Keratinocyte (primary cell): ENCODE data around the gene CWH43. TPM values are rescaled to one million over a fixed set of nuclear protein-coding genes. Genes with fewer than 3 reads are reported as not detected.

Source experiments
- DNase-seq: peaks from one replicate; pipeline ENCODE4 v3.0.0-alpha.2; 2011; ENCODE audit warnings: low read depth, missing footprints, low spot score
- FAIRE-seq: peaks from 2 replicates; lab custom pipeline; 2011; peaks lifted over from hg19 to GRCh38; lab: Jason Lieb, UNC
- H2AFZ ChIP-seq: 2 replicates; pipeline ENCODE4 v1.6.0; 2012; ENCODE audit warnings: low read length, control low read depth, inconsistent platforms; ENCODE audit not compliant: control insufficient read depth
- H3K27ac ChIP-seq: 2 replicates; pipeline ENCODE4 v1.5.1; 2011; ENCODE audit warnings: low read length; ENCODE audit not compliant: control insufficient read depth, insufficient read depth
- H3K27me3 ChIP-seq: 3 replicates; pipeline ENCODE4 v1.6.0; 2011; ENCODE audit warnings: low read length; ENCODE audit not compliant: control insufficient read depth, insufficient read depth; ENCODE audit errors: extremely low read depth
- H3K36me3 ChIP-seq, 2 experiments: 2 replicates in 1 of 2; 3 replicates in 1 of 2; pipeline ENCODE4 v1.5.1; 2011; ENCODE audit warnings: low read length in 2 of 2, mild to moderate bottlenecking in 1 of 2; ENCODE audit not compliant: control insufficient read depth in 2 of 2, insufficient read depth in 2 of 2; ENCODE audit errors: extremely low read depth in 1 of 2
- H3K4me1 ChIP-seq: 3 replicates; pipeline ENCODE4 v1.5.1; 2011; ENCODE audit warnings: low read length; ENCODE audit not compliant: control insufficient read depth, insufficient read depth; ENCODE audit errors: extremely low read depth
- H3K4me2 ChIP-seq: 3 replicates; pipeline ENCODE4 v1.6.0; 2011; ENCODE audit warnings: low read depth, low read length; ENCODE audit not compliant: control insufficient read depth, insufficient read depth; ENCODE audit errors: extremely low read depth
- H3K4me3 ChIP-seq, 3 experiments: fragments of 200-600 bp in 1 of 3; sonication (generic) in 1 of 3; 2 replicates in 2 of 3; 3 replicates in 1 of 3; pipeline ENCODE4 v1.5.1; 2011 to 2016; ENCODE audit warnings: low read length in 3 of 3, mild to moderate bottlenecking in 3 of 3, control low read depth in 2 of 3, inconsistent platforms in 1 of 3, low read depth in 1 of 3, mixed read lengths in 1 of 3, mixed run types in 1 of 3, moderate library complexity in 1 of 3; ENCODE audit not compliant: control insufficient read depth in 2 of 3, insufficient read depth in 2 of 3; ENCODE audit errors: extremely low read depth in 1 of 3
- H3K79me2 ChIP-seq: 2 replicates; pipeline ENCODE4 v1.6.0; 2012; ENCODE audit warnings: low read length; ENCODE audit not compliant: control insufficient read depth, insufficient read depth
- H3K9ac ChIP-seq: 3 replicates; pipeline ENCODE4 v1.6.0; 2011; ENCODE audit warnings: low read length; ENCODE audit not compliant: control insufficient read depth, insufficient read depth; ENCODE audit errors: extremely low read depth
- H3K9me1 ChIP-seq: 3 replicates; pipeline ENCODE4 v1.6.0; 2011; ENCODE audit warnings: low read length; ENCODE audit not compliant: control insufficient read depth, insufficient read depth; ENCODE audit errors: extremely low read depth
- H3K9me3 ChIP-seq: 2 replicates; pipeline ENCODE4 v1.5.1; 2012; ENCODE audit warnings: low read depth, low read length; ENCODE audit not compliant: control insufficient read depth
- H4K20me1 ChIP-seq: 3 replicates; pipeline ENCODE4 v1.6.0; 2011; ENCODE audit warnings: low read length; ENCODE audit not compliant: control insufficient read depth, insufficient read depth; ENCODE audit errors: extremely low read depth
- EZH2 ChIP-seq: IDR thresholded peaks from one replicate; pipeline ENCODE4 v1.6.1; 2012; ENCODE audit warnings: inconsistent platforms, mild to moderate bottlenecking, low read length, moderate library complexity
- dilution Hi-C: fragments of 300-500 bp; cut with MboI; formaldehyde crosslinking; loops from one replicate; pipeline ENCODE4 v1.7.0; 2020; ENCODE audit warnings: low sequenced_read_pairs; ENCODE audit not compliant: extremely low pct_ligation_motif_present
- polyA plus RNA-seq, 5 experiments: library from polyadenylated mRNA; depleted of rRNA in 3 of 5; stranded (reverse) in 3 of 5; stranded (forward) in 1 of 5; unstranded in 1 of 5; fragments of >200 nt; gene quantifications; 1 replicate in 1 of 5; 2 replicates in 3 of 5; 3 replicates in 1 of 5; pipeline versions ENCODE4 v1.2.1 to v1.2.3, GENCODE V29; 2011 to 2012; ENCODE audit warnings: missing spikeins in 2 of 5, low read depth in 1 of 5, low replicate concordance in 1 of 5
- TF ChIP-seq, protein P1 (sequence below), 3 experiments: IDR thresholded peaks in 1 of 3; conservative IDR thresholded peaks in 1 of 3; optimal IDR thresholded peaks in 1 of 3; 2 replicates in 2 of 3; 3 replicates in 1 of 3; pipeline versions ENCODE3 to v1.5.1; 2011; ENCODE audit warnings: low read length in 3 of 3, mild to moderate bottlenecking in 3 of 3, moderate library complexity in 2 of 3, control low read depth in 1 of 3, inconsistent platforms in 1 of 3; ENCODE audit not compliant: insufficient read depth in 2 of 3; ENCODE audit errors: extremely low read depth in 1 of 3

The CWH43 gene
- polyA plus RNA-seq, 1 donor (not counting 4 experiments of a cell fraction or from before 2014, with no cell fraction given): 10.9 TPM

DNA sequence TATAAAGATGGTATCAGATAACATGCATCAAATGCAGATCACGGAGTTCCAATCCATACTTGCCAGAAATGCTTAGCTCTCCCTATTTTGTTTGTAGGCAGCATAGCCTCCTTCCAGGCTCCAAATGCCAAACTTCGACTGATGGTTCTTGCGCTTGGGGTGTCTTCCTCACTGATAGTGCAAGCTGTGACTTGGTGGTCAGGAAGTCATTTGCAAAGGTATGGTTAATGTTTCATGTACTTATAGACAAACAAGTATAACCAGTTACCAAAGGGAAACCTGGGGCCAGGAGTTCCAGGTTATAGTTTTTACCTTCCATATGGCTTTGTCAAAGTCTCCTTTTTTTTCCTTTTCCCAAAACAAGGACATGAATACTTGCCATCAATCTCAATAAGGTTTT is 5.3 kb downstream of the CWH43 start:
- Histone ChIP-seq H3K79me2 (no peaks in the 10 kb centered on the region), H3K4me2 (peak overlapping the region; percentile 63), H3K9me3 (no peaks in the 10 kb centered on the region), H3K4me1 (peaks cover 15% of the 10 kb centered on the region), H3K36me3 (peaks cover 0 to 7% of the 10 kb centered on the region in 2 experiments), H3K9ac (no peak overlapping the region), H4K20me1 (no peaks in the 10 kb centered on the region), H3K4me3 (no peak overlapping the region), H3K9me1 (no peaks in the 10 kb centered on the region), H3K27ac (no peak overlapping the region), H2AFZ (no peak overlapping the region), H3K27me3 (peaks cover 6% of the 10 kb centered on the region)
- TF ChIP-seq, protein P1, sequence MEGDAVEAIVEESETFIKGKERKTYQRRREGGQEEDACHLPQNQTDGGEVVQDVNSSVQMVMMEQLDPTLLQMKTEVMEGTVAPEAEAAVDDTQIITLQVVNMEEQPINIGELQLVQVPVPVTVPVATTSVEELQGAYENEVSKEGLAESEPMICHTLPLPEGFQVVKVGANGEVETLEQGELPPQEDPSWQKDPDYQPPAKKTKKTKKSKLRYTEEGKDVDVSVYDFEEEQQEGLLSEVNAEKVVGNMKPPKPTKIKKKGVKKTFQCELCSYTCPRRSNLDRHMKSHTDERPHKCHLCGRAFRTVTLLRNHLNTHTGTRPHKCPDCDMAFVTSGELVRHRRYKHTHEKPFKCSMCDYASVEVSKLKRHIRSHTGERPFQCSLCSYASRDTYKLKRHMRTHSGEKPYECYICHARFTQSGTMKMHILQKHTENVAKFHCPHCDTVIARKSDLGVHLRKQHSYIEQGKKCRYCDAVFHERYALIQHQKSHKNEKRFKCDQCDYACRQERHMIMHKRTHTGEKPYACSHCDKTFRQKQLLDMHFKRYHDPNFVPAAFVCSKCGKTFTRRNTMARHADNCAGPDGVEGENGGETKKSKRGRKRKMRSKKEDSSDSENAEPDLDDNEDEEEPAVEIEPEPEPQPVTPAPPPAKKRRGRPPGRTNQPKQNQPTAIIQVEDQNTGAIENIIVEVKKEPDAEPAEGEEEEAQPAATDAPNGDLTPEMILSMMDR (optimal IDR thresholded peaks at IDR 0.05 in 1 of 3, IDR thresholded peaks at IDR 0.05 in 1 of 3, conservative IDR thresholded peaks at IDR 0.05 in 1 of 3; ENCODE audit: extremely low read depth in 1 of 3, insufficient read depth in 2 of 3, low read length in 3 of 3): no peak
- no peak for TF ChIP-seq EZH2
- dilution Hi-C loops: no loop called here
- DNase-seq (no peak), FAIRE-seq (peak; percentile 66)

DNA sequence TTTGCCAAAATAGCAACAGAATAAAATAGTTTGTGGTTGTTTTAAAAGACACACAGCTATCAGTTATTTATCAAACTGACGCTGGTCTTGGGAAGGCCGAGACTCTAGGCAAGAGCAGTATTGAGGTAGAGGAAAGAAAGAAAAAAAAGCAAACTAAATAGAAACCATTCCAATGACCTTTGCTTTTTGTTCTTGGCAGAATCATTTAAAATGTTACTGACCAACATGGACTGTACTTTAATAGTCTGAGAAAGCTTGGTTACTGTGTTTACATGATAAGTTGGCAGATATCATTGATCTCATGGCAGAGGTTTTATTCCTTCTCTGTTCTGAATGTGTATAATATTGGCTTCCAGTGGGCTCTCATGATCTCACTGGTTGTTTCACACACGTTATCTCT is 11.9 kb downstream of the CWH43 start:
- Histone ChIP-seq H3K9ac (no peak overlapping the region), H3K9me3 (no peaks in the 10 kb centered on the region), H3K4me1 (peaks cover 6% of the 10 kb centered on the region), H2AFZ (no peak overlapping the region), H4K20me1 (no peaks in the 10 kb centered on the region), H3K9me1 (no peaks in the 10 kb centered on the region), H3K79me2 (no peaks in the 10 kb centered on the region), H3K4me3 (no peak overlapping the region), H3K27me3 (no peaks in the 10 kb centered on the region), H3K36me3 (peaks cover 0 to 9% of the 10 kb centered on the region in 2 experiments), H3K4me2 (no peak overlapping the region), H3K27ac (no peak overlapping the region)
- dilution Hi-C loops: no loop called here
- FAIRE-seq (no peak), DNase-seq (no peak)
- no peak for TF ChIP-seq EZH2
- TF ChIP-seq, protein P1 (optimal IDR thresholded peaks at IDR 0.05 in 1 of 3, IDR thresholded peaks at IDR 0.05 in 1 of 3, conservative IDR thresholded peaks at IDR 0.05 in 1 of 3; ENCODE audit: extremely low read depth in 1 of 3, insufficient read depth in 2 of 3, low read length in 3 of 3): no peak
